ENCODE measurements around the gene RNF207. TPM values are rescaled to one million over a fixed set of nuclear protein-coding genes. Genes with fewer than 3 reads are reported as not detected.

RNF207 gene
- polyA plus RNA-seq, 1 donor from 2014 or later, result 3.5 TPM

DNA sequence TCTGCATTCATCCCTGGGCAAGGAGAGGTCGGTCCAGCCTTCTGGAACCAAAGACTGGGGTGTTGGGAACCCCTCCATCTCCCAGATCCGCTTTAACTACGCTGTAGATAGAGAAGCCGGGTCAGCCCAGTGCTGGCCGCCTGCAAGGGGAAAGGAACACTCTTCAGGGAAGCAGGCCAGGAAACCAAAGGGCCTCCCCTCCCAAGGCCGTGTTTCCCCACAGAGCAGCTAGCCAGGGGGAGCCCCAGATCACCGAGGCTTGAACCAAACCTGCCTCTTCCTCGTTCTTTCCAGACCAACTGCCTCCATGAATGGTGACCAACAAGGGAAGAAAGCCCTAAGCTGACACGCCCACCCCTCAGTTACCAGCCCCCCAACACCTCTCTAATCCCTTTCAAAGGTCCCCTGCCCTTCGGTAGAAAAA is 24.6 kb upstream of the RNF207 start:
- Histone ChIP-seq H2AFZ (ENCODE audit: low read depth, low read length) (no peak overlapping the region), H3K4me2 (ENCODE audit: low read length) (no peak overlapping the region), H4K20me1 (ENCODE audit: insufficient read depth) (no peaks in the 10 kb centered on the region), H3K27ac (ENCODE audit: low read length) (no peak overlapping the region), H3K79me2 (replicated peaks; ENCODE audit: insufficient read depth, low read length) (no peaks in the 10 kb centered on the region), H3K27me3 (ENCODE audit: insufficient read depth, low read depth, low read length) (peaks cover 50% of the 10 kb centered on the region), H3K9ac (ENCODE audit: low read length) (no peak overlapping the region), H3K36me3 (ENCODE audit: insufficient read depth, low read length) (no peaks in the 10 kb centered on the region), H3K9me3 (ENCODE audit: low read length) (no peaks in the 10 kb centered on the region), H3K4me3 (ENCODE audit: low read length) (no peak overlapping the region), H3K9me2 (ENCODE audit: insufficient read depth, low read length) (no peaks in the 10 kb centered on the region), H3F3A (ENCODE audit: insufficient read depth, low read length, poor library complexity, severe bottlenecking) (no peaks in the 10 kb centered on the region)
- TF ChIP-seq, protein P1, sequence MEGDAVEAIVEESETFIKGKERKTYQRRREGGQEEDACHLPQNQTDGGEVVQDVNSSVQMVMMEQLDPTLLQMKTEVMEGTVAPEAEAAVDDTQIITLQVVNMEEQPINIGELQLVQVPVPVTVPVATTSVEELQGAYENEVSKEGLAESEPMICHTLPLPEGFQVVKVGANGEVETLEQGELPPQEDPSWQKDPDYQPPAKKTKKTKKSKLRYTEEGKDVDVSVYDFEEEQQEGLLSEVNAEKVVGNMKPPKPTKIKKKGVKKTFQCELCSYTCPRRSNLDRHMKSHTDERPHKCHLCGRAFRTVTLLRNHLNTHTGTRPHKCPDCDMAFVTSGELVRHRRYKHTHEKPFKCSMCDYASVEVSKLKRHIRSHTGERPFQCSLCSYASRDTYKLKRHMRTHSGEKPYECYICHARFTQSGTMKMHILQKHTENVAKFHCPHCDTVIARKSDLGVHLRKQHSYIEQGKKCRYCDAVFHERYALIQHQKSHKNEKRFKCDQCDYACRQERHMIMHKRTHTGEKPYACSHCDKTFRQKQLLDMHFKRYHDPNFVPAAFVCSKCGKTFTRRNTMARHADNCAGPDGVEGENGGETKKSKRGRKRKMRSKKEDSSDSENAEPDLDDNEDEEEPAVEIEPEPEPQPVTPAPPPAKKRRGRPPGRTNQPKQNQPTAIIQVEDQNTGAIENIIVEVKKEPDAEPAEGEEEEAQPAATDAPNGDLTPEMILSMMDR (IDR thresholded peaks at IDR 0.05; ENCODE audit: poor library complexity, severe bottlenecking), result no peak
- TF ChIP-seq MXI1 (conservative IDR thresholded peaks at IDR 0.05; ENCODE audit: poor library complexity, severe bottlenecking) (no peak), POLR2AphosphoS5 (IDR thresholded peaks at IDR 0.05) (no peak), RAD21 (conservative IDR thresholded peaks at IDR 0.05) (no peak), EZH2 (IDR thresholded peaks at IDR 0.05; ENCODE audit: borderline replicate concordance, insufficient read depth, low read length, poor library complexity, severe bottlenecking) (no peak), EP300 (conservative IDR thresholded peaks at IDR 0.05; ENCODE audit: poor library complexity, severe bottlenecking) (no peak), SMC3 (conservative IDR thresholded peaks at IDR 0.05; ENCODE audit: poor library complexity) (no peak), TAF1 (IDR thresholded peaks at IDR 0.05; ENCODE audit: low read depth) (no peak)
- TF ChIP-seq, protein P2, sequence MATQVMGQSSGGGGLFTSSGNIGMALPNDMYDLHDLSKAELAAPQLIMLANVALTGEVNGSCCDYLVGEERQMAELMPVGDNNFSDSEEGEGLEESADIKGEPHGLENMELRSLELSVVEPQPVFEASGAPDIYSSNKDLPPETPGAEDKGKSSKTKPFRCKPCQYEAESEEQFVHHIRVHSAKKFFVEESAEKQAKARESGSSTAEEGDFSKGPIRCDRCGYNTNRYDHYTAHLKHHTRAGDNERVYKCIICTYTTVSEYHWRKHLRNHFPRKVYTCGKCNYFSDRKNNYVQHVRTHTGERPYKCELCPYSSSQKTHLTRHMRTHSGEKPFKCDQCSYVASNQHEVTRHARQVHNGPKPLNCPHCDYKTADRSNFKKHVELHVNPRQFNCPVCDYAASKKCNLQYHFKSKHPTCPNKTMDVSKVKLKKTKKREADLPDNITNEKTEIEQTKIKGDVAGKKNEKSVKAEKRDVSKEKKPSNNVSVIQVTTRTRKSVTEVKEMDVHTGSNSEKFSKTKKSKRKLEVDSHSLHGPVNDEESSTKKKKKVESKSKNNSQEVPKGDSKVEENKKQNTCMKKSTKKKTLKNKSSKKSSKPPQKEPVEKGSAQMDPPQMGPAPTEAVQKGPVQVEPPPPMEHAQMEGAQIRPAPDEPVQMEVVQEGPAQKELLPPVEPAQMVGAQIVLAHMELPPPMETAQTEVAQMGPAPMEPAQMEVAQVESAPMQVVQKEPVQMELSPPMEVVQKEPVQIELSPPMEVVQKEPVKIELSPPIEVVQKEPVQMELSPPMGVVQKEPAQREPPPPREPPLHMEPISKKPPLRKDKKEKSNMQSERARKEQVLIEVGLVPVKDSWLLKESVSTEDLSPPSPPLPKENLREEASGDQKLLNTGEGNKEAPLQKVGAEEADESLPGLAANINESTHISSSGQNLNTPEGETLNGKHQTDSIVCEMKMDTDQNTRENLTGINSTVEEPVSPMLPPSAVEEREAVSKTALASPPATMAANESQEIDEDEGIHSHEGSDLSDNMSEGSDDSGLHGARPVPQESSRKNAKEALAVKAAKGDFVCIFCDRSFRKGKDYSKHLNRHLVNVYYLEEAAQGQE (IDR thresholded peaks at IDR 0.05; ENCODE audit: borderline replicate concordance), result no peak

DNA sequence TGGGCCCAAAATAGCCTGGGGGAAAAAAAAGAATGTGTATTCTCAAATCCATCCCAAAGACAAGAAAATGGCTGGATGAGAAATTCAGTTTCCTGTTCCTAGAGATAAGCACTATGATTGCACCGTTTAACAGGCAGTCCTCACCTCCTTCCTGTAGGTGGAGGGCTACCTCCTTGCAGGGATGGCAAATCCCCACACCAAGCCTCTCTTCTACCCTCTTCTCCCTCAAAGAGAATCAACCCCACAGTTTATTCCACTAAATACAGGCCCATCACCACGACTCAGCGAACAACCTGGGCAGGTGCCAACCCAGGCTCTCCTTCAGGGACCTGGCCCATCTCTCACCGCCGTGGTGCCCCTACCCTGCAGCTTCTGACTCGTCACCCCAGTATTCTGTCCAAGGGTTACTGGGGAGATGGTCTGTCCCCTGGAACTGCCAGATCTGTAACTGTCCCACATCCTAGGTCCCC is 22.4 kb upstream of the RNF207 start:
- H3K36me3 ChIP-seq (ENCODE audit: insufficient read depth, low read length), result no peaks in the 10 kb centered on the region
- no peak overlapping the region for H2AFZ ChIP-seq (ENCODE audit: low read depth, low read length)
- no peaks in the 10 kb centered on the region for H3F3A ChIP-seq (ENCODE audit: insufficient read depth, low read length, poor library complexity, severe bottlenecking)
- no peaks in the 10 kb centered on the region for H4K20me1 ChIP-seq (ENCODE audit: insufficient read depth)
- H3K27ac ChIP-seq (ENCODE audit: low read length), result no peak overlapping the region
- H3K9me2 ChIP-seq (ENCODE audit: insufficient read depth, low read length), result no peaks in the 10 kb centered on the region
- H3K9ac ChIP-seq (ENCODE audit: low read length), result no peak overlapping the region
- peaks cover 28% of the 10 kb centered on the region for H3K27me3 ChIP-seq (ENCODE audit: insufficient read depth, low read depth, low read length)
- TF ChIP-seq RAD21 (conservative IDR thresholded peaks at IDR 0.05), result no peak
- TF ChIP-seq, protein P1 (IDR thresholded peaks at IDR 0.05; ENCODE audit: poor library complexity, severe bottlenecking), result peak; percentile 22
- H3K79me2 ChIP-seq (replicated peaks; ENCODE audit: insufficient read depth, low read length), result no peaks in the 10 kb centered on the region
- no peak overlapping the region for H3K4me3 ChIP-seq (ENCODE audit: low read length)
- H3K4me2 ChIP-seq (ENCODE audit: low read length), result no peak overlapping the region
- no peaks in the 10 kb centered on the region for H3K9me3 ChIP-seq (ENCODE audit: low read length)
